GM23338 (cell line): Measurements from ENCODE around the gene P2RX7. TPM values are rescaled to one million over a fixed set of nuclear protein-coding genes. Genes with fewer than 3 reads are reported as not detected.

ENCODE experiments used
- ATAC-seq: fragments of 200-7000 bp; cut with Tn5 transposase; 3 replicates; pipeline ENCODE4 v1.9.1; 2020
- DNase-seq: peaks from one replicate; pipeline ENCODE4 v3.0.0-alpha.2; 2015; ENCODE audit warnings: low spot score
- H2AFZ ChIP-seq: fragments of 200-600 bp; sonication (generic); 2 replicates; pipeline ENCODE4 v1.8.0; 2016; ENCODE audit warnings: antibody characterized with exemption, mild to moderate bottlenecking, moderate library complexity
- H3F3A ChIP-seq: fragments of 200-600 bp; sonication (generic); replicated peaks from 2 replicates; pipeline ENCODE4 v1.8.0; 2017; ENCODE audit warnings: antibody characterized with exemption, mixed run types, low read depth
- H3K27ac ChIP-seq: fragments of 200-600 bp; sonication (generic); 2 replicates; pipeline ENCODE4 v1.6.1; 2016; ENCODE audit warnings: low read depth
- H3K27me3 ChIP-seq: fragments of 200-600 bp; sonication (generic); 2 replicates; pipeline ENCODE4 v1.8.0; 2016; ENCODE audit warnings: mild to moderate bottlenecking, mixed run types, moderate library complexity; ENCODE audit not compliant: insufficient read depth
- H3K36me3 ChIP-seq: fragments of 200-600 bp; sonication (generic); 2 replicates; pipeline ENCODE4 v1.8.0; 2016; ENCODE audit warnings: mild to moderate bottlenecking; ENCODE audit not compliant: insufficient read depth
- H3K4me1 ChIP-seq: fragments of 200-600 bp; sonication (generic); 2 replicates; pipeline ENCODE4 v1.8.0; 2016; ENCODE audit warnings: mild to moderate bottlenecking, moderate library complexity; ENCODE audit not compliant: insufficient read depth
- H3K4me2 ChIP-seq: fragments of 200-600 bp; sonication (generic); 2 replicates; pipeline ENCODE4 v1.7.1; 2017; ENCODE audit warnings: mixed run types
- H3K4me3 ChIP-seq: fragments of 200-600 bp; sonication (generic); 2 replicates; pipeline ENCODE4 v1.6.1; 2016; ENCODE audit warnings: mixed run types
- H3K79me2 ChIP-seq: fragments of 200-600 bp; sonication (generic); replicated peaks from 2 replicates; pipeline ENCODE4 v1.8.0; 2017; ENCODE audit warnings: mild to moderate bottlenecking; ENCODE audit not compliant: insufficient read depth
- H3K9me2 ChIP-seq: fragments of 200-600 bp; sonication (generic); 2 replicates; pipeline ENCODE4 v1.8.0; 2017; ENCODE audit not compliant: insufficient read depth
- H4K20me1 ChIP-seq: fragments of 200-600 bp; sonication (generic); replicated peaks from 2 replicates; pipeline ENCODE4 v1.8.0; 2017; ENCODE audit warnings: mild to moderate bottlenecking; ENCODE audit not compliant: insufficient read depth
- H3K27ac Mint-ChIP-seq: 2 replicates; pipeline ENCODE4 v1.8.0; 2020; ENCODE audit warnings: inconsistent platforms, mild to moderate bottlenecking, moderate library complexity, mixed read lengths
- H3K27me3 Mint-ChIP-seq: 3 replicates; pipeline ENCODE4 v1.8.0; 2022; ENCODE audit warnings: low read depth, mild to moderate bottlenecking, moderate library complexity, mixed read lengths, inconsistent platforms; ENCODE audit not compliant: insufficient read depth, poor library complexity
- H3K36me3 Mint-ChIP-seq: 3 replicates; pipeline ENCODE4 v1.8.0; 2021; ENCODE audit warnings: low read depth, mild to moderate bottlenecking, inconsistent platforms, moderate library complexity, mixed read lengths
- H3K4me1 Mint-ChIP-seq: 3 replicates; pipeline ENCODE4 v1.8.0; 2020; ENCODE audit warnings: mild to moderate bottlenecking, inconsistent platforms, mixed read lengths
- H3K4me3 Mint-ChIP-seq: 3 replicates; pipeline ENCODE4 v1.8.0; 2021; ENCODE audit warnings: moderate library complexity, mild to moderate bottlenecking, inconsistent platforms, mixed read lengths
- H3K9me3 Mint-ChIP-seq: 3 replicates; pipeline ENCODE4 v1.8.0; 2020; ENCODE audit warnings: moderate library complexity, mild to moderate bottlenecking, inconsistent platforms, mixed read lengths
- CREB1 ChIP-seq: fragments of 250-450 bp; sonication (Bioruptor Pico); IDR thresholded peaks from 2 replicates; pipeline ENCODE4 v1.5.0; 2020; ENCODE audit warnings: low read depth, mild to moderate bottlenecking, moderate library complexity
- EZH2 ChIP-seq: fragments of 200-600 bp; sonication (generic); IDR thresholded peaks from one replicate; pipeline ENCODE4 v1.8.0; 2017; ENCODE audit warnings: antibody characterized with exemption, mild to moderate bottlenecking, low read depth; ENCODE audit not compliant: unreplicated experiment
- EZH2phosphoT487 ChIP-seq: fragments of 200-600 bp; sonication (generic); IDR thresholded peaks from one replicate; pipeline ENCODE4 v1.8.1; 2018; ENCODE audit warnings: antibody characterized with exemption; ENCODE audit not compliant: unreplicated experiment
- JUNB ChIP-seq: IDR thresholded peaks from one replicate; pipeline ENCODE4 v1.6.1; 2016; ENCODE audit warnings: antibody characterized with exemption; ENCODE audit not compliant: unreplicated experiment
- POLR2AphosphoS5 ChIP-seq: IDR thresholded peaks from 2 replicates; pipeline ENCODE4 v1.6.1; 2016; ENCODE audit warnings: antibody characterized with exemption, low read depth
- REST ChIP-seq: IDR thresholded peaks from one replicate; pipeline ENCODE4 v1.6.1; 2018; ENCODE audit warnings: antibody characterized with exemption; ENCODE audit not compliant: unreplicated experiment
- ZNF331 ChIP-seq: fragments of 250-450 bp; sonication (Bioruptor Pico); IDR thresholded peaks from 2 replicates; pipeline ENCODE4 v1.5.0; 2020; ENCODE audit warnings: low read depth, mild to moderate bottlenecking, moderate library complexity
- polyA plus RNA-seq: library from polyadenylated mRNA; unstranded; fragments of >200 nt; fragmentation: Nextera tagmentation; extraction: Ambion mirVana; gene quantifications from 2 replicates; pipeline ENCODE4 v1.2.1, GENCODE V29; 2016
- total RNA-seq: library from RNA; depleted of rRNA; stranded (reverse); fragments of >200 nt; shearing (Covaris generic); gene quantifications from 2 replicates; pipeline ENCODE4 v1.2.3, GENCODE V29; 2014
- TF ChIP-seq, protein P1 (sequence below): fragments of 250-450 bp; sonication (Bioruptor Pico); IDR thresholded peaks from 2 replicates; pipeline ENCODE4 v1.5.0; 2020; ENCODE audit warnings: mild to moderate bottlenecking, moderate library complexity

The P2RX7 gene
- total and polyA plus RNA-seq, 2 experiments from 2014 or later, result 0.24 to 0.48 TPM

DNA sequence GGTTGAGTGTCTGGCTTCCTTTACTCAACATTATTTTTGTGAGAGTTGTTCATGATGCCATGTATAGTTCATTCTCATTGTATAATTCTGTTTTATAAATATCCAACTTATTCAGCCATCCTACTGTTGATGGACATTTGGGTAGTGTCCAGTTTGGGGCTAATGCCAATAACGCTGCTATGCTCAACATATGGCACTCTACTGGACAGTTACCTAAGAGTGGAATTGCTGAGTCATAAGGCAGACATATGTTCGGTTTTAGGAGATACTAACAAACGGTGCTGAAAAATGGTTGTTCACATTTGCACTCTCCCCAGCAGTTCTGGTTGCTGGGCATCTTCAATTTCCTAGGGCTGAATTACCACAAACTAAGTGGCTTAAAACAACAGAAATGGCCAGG is 48.5 kb downstream of the P2RX7 start (continued):
- TF ChIP-seq, protein P1, sequence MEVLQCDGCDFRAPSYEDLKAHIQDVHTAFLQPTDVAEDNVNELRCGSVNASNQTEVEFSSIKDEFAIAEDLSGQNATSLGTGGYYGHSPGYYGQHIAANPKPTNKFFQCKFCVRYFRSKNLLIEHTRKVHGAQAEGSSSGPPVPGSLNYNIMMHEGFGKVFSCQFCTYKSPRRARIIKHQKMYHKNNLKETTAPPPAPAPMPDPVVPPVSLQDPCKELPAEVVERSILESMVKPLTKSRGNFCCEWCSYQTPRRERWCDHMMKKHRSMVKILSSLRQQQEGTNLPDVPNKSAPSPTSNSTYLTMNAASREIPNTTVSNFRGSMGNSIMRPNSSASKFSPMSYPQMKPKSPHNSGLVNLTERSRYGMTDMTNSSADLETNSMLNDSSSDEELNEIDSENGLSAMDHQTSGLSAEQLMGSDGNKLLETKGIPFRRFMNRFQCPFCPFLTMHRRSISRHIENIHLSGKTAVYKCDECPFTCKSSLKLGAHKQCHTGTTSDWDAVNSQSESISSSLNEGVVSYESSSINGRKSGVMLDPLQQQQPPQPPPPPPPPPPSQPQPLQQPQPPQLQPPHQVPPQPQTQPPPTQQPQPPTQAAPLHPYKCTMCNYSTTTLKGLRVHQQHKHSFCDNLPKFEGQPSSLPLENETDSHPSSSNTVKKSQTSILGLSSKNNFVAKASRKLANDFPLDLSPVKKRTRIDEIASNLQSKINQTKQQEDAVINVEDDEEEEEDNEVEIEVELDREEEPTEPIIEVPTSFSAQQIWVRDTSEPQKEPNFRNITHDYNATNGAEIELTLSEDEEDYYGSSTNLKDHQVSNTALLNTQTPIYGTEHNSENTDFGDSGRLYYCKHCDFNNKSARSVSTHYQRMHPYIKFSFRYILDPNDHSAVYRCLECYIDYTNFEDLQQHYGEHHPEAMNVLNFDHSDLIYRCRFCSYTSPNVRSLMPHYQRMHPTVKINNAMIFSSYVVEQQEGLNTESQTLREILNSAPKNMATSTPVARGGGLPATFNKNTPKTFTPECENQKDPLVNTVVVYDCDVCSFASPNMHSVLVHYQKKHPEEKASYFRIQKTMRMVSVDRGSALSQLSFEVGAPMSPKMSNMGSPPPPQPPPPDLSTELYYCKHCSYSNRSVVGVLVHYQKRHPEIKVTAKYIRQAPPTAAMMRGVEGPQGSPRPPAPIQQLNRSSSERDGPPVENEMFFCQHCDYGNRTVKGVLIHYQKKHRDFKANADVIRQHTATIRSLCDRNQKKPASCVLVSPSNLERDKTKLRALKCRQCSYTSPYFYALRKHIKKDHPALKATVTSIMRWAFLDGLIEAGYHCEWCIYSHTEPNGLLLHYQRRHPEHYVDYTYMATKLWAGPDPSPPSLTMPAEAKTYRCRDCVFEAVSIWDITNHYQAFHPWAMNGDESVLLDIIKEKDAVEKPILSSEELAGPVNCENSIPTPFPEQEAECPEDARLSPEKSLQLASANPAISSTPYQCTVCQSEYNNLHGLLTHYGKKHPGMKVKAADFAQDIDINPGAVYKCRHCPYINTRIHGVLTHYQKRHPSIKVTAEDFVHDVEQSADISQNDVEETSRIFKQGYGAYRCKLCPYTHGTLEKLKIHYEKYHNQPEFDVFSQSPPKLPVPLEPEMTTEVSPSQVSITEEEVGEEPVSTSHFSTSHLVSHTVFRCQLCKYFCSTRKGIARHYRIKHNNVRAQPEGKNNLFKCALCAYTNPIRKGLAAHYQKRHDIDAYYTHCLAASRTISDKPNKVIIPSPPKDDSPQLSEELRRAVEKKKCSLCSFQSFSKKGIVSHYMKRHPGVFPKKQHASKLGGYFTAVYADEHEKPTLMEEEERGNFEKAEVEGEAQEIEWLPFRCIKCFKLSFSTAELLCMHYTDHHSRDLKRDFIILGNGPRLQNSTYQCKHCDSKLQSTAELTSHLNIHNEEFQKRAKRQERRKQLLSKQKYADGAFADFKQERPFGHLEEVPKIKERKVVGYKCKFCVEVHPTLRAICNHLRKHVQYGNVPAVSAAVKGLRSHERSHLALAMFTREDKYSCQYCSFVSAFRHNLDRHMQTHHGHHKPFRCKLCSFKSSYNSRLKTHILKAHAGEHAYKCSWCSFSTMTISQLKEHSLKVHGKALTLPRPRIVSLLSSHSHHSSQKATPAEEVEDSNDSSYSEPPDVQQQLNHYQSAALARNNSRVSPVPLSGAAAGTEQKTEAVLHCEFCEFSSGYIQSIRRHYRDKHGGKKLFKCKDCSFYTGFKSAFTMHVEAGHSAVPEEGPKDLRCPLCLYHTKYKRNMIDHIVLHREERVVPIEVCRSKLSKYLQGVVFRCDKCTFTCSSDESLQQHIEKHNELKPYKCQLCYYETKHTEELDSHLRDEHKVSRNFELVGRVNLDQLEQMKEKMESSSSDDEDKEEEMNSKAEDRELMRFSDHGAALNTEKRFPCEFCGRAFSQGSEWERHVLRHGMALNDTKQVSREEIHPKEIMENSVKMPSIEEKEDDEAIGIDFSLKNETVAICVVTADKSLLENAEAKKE (CRISPR knock-in tag), result no peak
- no peak for TF ChIP-seq EZH2phosphoT487
- TF ChIP-seq ZNF331 (CRISPR knock-in tag), result no peak
- TF ChIP-seq EZH2, result no peak
- no peak for TF ChIP-seq POLR2AphosphoS5

- H3K4me2 ChIP-seq, result no peak overlapping the region
- ATAC-seq (no peak), DNase-seq (no peak)
- H3K36me3 Mint-ChIP-seq, result no peaks in the 10 kb centered on the region
- no peak overlapping the region for H2AFZ ChIP-seq
- H3K27ac Mint-ChIP-seq, result no peak overlapping the region
- TF ChIP-seq CREB1 (CRISPR knock-in tag) (no peak), JUNB (no peak), REST (no peak)
- H3K27ac ChIP-seq, result no peak overlapping the region
- H3F3A ChIP-seq, result no peaks in the 10 kb centered on the region
- no peak overlapping the region for H3K4me3 ChIP-seq
- H4K20me1 ChIP-seq, result no peaks in the 10 kb centered on the region
- no peaks in the 10 kb centered on the region for H3K9me3 Mint-ChIP-seq
- H3K79me2 ChIP-seq, result no peaks in the 10 kb centered on the region
- peaks cover 4% of the 10 kb centered on the region for H3K27me3 Mint-ChIP-seq
- H3K9me2 ChIP-seq, result no peaks in the 10 kb centered on the region
- no peak overlapping the region for H3K4me3 Mint-ChIP-seq
- no peaks in the 10 kb centered on the region for H3K4me1 ChIP-seq
- H3K4me1 Mint-ChIP-seq, result no peaks in the 10 kb centered on the region
- no peaks in the 10 kb centered on the region for H3K36me3 ChIP-seq
- no peaks in the 10 kb centered on the region for H3K27me3 ChIP-seq
Measured at GRCh38 chr12:121182222-121182893, 49.7 kb downstream of the P2RX7 start.
